ENCODE results near the gene DMRTA2. TPM values are rescaled to one million over a fixed set of nuclear protein-coding genes. Genes with fewer than 3 reads are reported as not detected.

Gene DMRTA2
- total RNA-seq, 1 experiment from 2014 or later, result not detected

- CTCF ChIA-PET, result interaction anchor here (1.1 kb wide), 1 partner anchor 235 kb away, joined by 3 read pairs; no protein-coding TSS in a partner anchor
- intact Hi-C loops (cut with micrococcal nuclease; ENCODE audit: unreplicated experiment), result loop anchor here (5.0 kb wide), 1 partner anchor 817 kb away; no protein-coding TSS in a partner anchor
Measured at GRCh38 chr1:50369830-50370229, 53.4 kb downstream of the DMRTA2 start.

GRCh38 chr1:50369008-50369634 is 54.1 kb downstream of the DMRTA2 start:
- ATAC-seq, result no peak
- no peak for DNase-seq (ENCODE audit: low read depth, low spot score)
- Histone ChIP-seq H3K27me3 (ENCODE audit: control insufficient read depth, insufficient read depth, low read length) (peaks cover 15% of the 10 kb centered on the region), H3K27ac (ENCODE audit: low read length) (no peak overlapping the region), H3K36me3 (ENCODE audit: control insufficient read depth, insufficient read depth, low read length) (no peaks in the 10 kb centered on the region), H3K4me3 (ENCODE audit: low read depth in 2 of 2, low read length in 2 of 2) (no peak overlapping the region), H3K4me1 (ENCODE audit: control insufficient read depth, insufficient read depth, low read length) (peaks cover 3% of the 10 kb centered on the region; the same call in 1 of the 2 replicates), H3K9me3 (ENCODE audit: control insufficient read depth, insufficient read depth, low read depth, low read length) (no peaks in the 10 kb centered on the region)
- no peak for TF ChIP-seq POLR2AphosphoS5 (IDR thresholded peaks at IDR 0.05; ENCODE audit: low read depth, low read length)
- TF ChIP-seq REST (IDR thresholded peaks at IDR 0.05; ENCODE audit: insufficient read depth in 1 of 2, low read depth in 2 of 2, low read length in 1 of 2), result no peak
- TF ChIP-seq SIN3A (IDR thresholded peaks at IDR 0.05; ENCODE audit: borderline replicate concordance, insufficient read depth, low read depth, low read length), result no peak
- no peak for TF ChIP-seq TCF7L2 (IDR thresholded peaks at IDR 0.05; ENCODE audit: low read depth, low read length)
- TF ChIP-seq CTCF (IDR thresholded peaks at IDR 0.05), result no peak
- ChIA-PET CTCF (interaction anchor here (0.7 to 1.1 kb wide), 2 partner anchors 234 to 236 kb away, joined by 3 to 4 read pairs; no protein-coding TSS in a partner anchor), POLR2A (no interaction called here)
- intact Hi-C loops (cut with micrococcal nuclease; ENCODE audit: unreplicated experiment), result no loop called here
- in situ Hi-C loops (cut with HindIII; ENCODE audit: low pct_unique_long_range_greater_than_20kb, low sequenced_read_pairs), result no loop called here
- BruUV-seq (replicated peaks), result no TSS peak

More at GRCh38 chr1:50369830-50370229, 53.4 kb downstream of the DMRTA2 start:
- H3K36me3 ChIP-seq (ENCODE audit: control insufficient read depth, insufficient read depth, low read length), result no peaks in the 10 kb centered on the region
- ATAC-seq (no peak), DNase-seq (ENCODE audit: low read depth, low spot score) (no peak)
- POLR2A ChIA-PET, result no interaction called here
- H3K27ac ChIP-seq (ENCODE audit: low read length), result no peak overlapping the region
- TF ChIP-seq SIN3A (IDR thresholded peaks at IDR 0.05; ENCODE audit: borderline replicate concordance, insufficient read depth, low read depth, low read length), result no peak
- TF ChIP-seq TCF7L2 (IDR thresholded peaks at IDR 0.05; ENCODE audit: low read depth, low read length), result no peak
- no peak for TF ChIP-seq POLR2AphosphoS5 (IDR thresholded peaks at IDR 0.05; ENCODE audit: low read depth, low read length)
- TF ChIP-seq CTCF (IDR thresholded peaks at IDR 0.05), result peak; percentile 46
- TF ChIP-seq REST (IDR thresholded peaks at IDR 0.05; ENCODE audit: insufficient read depth in 1 of 2, low read depth in 2 of 2, low read length in 1 of 2), result no peak
- peaks cover 15% of the 10 kb centered on the region for H3K27me3 ChIP-seq (ENCODE audit: control insufficient read depth, insufficient read depth, low read length)
- no peaks in the 10 kb centered on the region for H3K9me3 ChIP-seq (ENCODE audit: control insufficient read depth, insufficient read depth, low read depth, low read length)
- peaks cover 3% of the 10 kb centered on the region; the same call in 1 of the 2 replicates for H3K4me1 ChIP-seq (ENCODE audit: control insufficient read depth, insufficient read depth, low read length)
- in situ Hi-C loops (cut with HindIII; ENCODE audit: low pct_unique_long_range_greater_than_20kb, low sequenced_read_pairs), result no loop called here
- BruUV-seq (replicated peaks), result no TSS peak
- H3K4me3 ChIP-seq (ENCODE audit: low read depth in 2 of 2, low read length in 2 of 2), result no peak overlapping the region
